Measurements from ENCODE around the gene OR52M1. TPM values are rescaled to one million over a fixed set of nuclear protein-coding genes. Genes with fewer than 3 reads are reported as not detected.

Gene OR52M1
- not detected for total RNA-seq

DNA sequence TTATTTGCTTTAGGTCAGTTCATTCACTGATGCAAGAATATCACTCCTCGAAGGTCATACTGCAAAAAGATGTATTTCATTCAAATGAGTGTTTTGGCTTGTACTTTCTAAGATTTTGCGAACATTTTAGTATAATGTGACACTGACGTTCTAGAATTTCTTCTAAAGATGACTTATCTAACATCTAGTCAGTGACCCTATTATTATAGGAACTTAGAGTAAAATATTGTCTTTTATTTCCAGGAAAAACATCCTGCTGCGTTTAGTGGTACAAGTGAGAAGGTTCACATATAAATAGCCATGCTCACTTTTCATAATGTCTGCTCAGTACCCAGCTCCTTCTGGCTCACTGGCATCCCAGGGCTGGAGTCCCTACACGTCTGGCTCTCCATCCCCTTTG, at the start of gene OR52M1:
TSS of gene OR52M1 (plus strand) at position 301 of the 400 bp plus-strand sequence. CDS start at position 301, 0 bp downstream.
- intact Hi-C loops (cut with DNase I; ENCODE audit: low total_unique reads) = no loop called here
- 79 to 85% methylated on average over 5 of the region's 5 CpGs for WGBS, 2 donors
- no peak for TF ChIP-seq POLR2A (IDR thresholded peaks at IDR 0.05)
- TF ChIP-seq, protein P1, sequence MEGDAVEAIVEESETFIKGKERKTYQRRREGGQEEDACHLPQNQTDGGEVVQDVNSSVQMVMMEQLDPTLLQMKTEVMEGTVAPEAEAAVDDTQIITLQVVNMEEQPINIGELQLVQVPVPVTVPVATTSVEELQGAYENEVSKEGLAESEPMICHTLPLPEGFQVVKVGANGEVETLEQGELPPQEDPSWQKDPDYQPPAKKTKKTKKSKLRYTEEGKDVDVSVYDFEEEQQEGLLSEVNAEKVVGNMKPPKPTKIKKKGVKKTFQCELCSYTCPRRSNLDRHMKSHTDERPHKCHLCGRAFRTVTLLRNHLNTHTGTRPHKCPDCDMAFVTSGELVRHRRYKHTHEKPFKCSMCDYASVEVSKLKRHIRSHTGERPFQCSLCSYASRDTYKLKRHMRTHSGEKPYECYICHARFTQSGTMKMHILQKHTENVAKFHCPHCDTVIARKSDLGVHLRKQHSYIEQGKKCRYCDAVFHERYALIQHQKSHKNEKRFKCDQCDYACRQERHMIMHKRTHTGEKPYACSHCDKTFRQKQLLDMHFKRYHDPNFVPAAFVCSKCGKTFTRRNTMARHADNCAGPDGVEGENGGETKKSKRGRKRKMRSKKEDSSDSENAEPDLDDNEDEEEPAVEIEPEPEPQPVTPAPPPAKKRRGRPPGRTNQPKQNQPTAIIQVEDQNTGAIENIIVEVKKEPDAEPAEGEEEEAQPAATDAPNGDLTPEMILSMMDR (IDR thresholded peaks at IDR 0.05) = no peak
- no peak for DNase-seq (ENCODE audit: low spot score in 2 of 2)
- H3K4me3 ChIP-seq (ENCODE audit: low read depth, poor library complexity, severe bottlenecking) = no peak within 1 kb of the TSS

DNA sequence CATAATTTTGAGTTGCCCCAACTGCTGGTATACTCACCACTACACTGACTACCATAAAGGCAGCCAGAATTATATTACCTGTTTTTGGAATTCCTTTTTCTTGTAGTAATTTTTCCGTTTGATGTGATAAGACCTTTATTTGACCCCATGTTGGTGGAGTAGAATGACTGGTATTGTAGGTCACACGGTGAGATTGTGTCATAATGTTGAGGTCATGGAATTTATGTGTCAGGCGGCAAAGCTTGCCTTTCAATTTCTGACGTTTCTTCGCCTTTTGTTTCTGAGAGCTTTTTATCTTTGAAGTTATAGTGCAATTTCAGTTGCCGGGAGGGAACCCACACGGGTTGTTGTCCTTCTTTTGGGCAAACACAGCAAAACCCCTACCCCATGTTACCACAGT, 49.5 kb upstream of the OR52M1 start:
- H3K4me3 ChIP-seq (ENCODE audit: low read depth, poor library complexity, severe bottlenecking) = no peak overlapping the region
- no peak for DNase-seq (ENCODE audit: low spot score in 2 of 2)
- WGBS, 2 donors = 57 to 58% methylated on average over 7 of the region's 7 CpGs
- TF ChIP-seq, protein P1 (IDR thresholded peaks at IDR 0.05) = no peak
- no peak for TF ChIP-seq POLR2A (IDR thresholded peaks at IDR 0.05)
- intact Hi-C loops (cut with DNase I; ENCODE audit: low total_unique reads) = no loop called here

GRCh38 chr11:4495986-4496385, 49.0 kb upstream of the OR52M1 start:
- no peak overlapping the region for H3K4me3 ChIP-seq (ENCODE audit: low read depth, poor library complexity, severe bottlenecking)
- TF ChIP-seq, protein P1 (IDR thresholded peaks at IDR 0.05) = no peak
- no peak for TF ChIP-seq POLR2A (IDR thresholded peaks at IDR 0.05)
- DNase-seq (ENCODE audit: low spot score in 2 of 2) = no peak
- intact Hi-C loops (cut with DNase I; ENCODE audit: low total_unique reads) = no loop called here
- 59 to 65% methylated on average over 6 of the region's 6 CpGs for WGBS, 2 donors

DNA sequence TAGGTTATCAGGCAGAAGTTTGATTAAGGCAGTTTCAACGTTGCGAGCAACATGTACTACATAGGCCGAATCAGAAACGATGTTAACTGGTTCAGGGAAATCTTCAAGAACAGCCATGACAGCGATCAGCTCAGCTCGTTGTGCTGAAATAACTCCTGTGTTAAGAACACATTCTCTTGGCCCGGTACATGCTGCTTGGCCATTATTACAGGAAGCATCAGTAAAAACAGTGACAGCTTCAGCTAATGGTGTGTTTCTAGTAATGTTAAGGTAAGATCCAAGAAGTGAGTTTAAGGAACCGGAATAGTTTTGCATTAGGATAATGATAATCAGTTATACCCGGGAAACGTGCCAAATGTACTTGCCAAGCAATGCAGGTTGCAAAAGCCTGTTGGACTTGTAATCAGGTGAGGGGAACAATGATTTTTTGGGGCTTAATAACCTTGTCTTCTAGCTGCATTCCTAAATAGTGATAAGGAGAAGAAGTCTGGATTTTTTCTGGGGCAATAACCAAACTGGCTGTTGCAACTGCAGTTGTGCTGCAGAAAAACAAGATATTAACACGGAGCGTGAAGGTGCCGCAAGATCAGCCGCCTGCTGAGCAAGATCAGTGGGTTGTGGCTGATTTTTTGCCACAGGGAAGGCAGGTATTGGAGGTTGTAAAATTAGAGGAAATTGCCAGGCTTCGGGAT, 48.3 kb upstream of the OR52M1 start:
- no peak overlapping the region for H3K4me3 ChIP-seq (ENCODE audit: low read depth, poor library complexity, severe bottlenecking)
- no peak for DNase-seq (ENCODE audit: low spot score in 2 of 2)
- WGBS, 2 donors = 43 to 50% methylated on average over 15 of the region's 15 CpGs
- no peak for TF ChIP-seq POLR2A (IDR thresholded peaks at IDR 0.05)
- TF ChIP-seq, protein P1 (IDR thresholded peaks at IDR 0.05) = no peak
- intact Hi-C loops (cut with DNase I; ENCODE audit: low total_unique reads) = no loop called here

- WGBS, 2 donors = 43 to 57% methylated on average over 2 of the region's 2 CpGs
- DNase-seq (ENCODE audit: low spot score in 2 of 2) = no peak
- no peak overlapping the region for H3K4me3 ChIP-seq (ENCODE audit: low read depth, poor library complexity, severe bottlenecking)
- TF ChIP-seq, protein P1 (IDR thresholded peaks at IDR 0.05) = no peak
- TF ChIP-seq POLR2A (IDR thresholded peaks at IDR 0.05) = no peak
- intact Hi-C loops (cut with DNase I; ENCODE audit: low total_unique reads) = no loop called here
Observed at GRCh38 chr11:4508886-4509285, 36.1 kb upstream of the OR52M1 start.
